HEK293 (cell line): ENCODE data around the gene S1PR4.

ENCODE experiments used
- CTCF ChIA-PET: fragments of 350-600 bp; formaldehyde crosslinking; extraction: SDS; loops from one replicate; lab custom pipeline; 2021; ENCODE audit warnings: antibody characterized with exemption; lab: Yijun Ruan, JAX
- POLR2A ChIA-PET: fragments of 300-600 bp; formaldehyde crosslinking; extraction: SDS; loops from one replicate; lab custom pipeline; 2020; ENCODE audit warnings: antibody characterized with exemption, inconsistent platforms; lab: Yijun Ruan, JAX
- H3K27ac ChIP-seq: fragments of 200-500 bp; sonication (Bioruptor generic); 2 replicates; pipeline ENCODE4 v1.5.1; 2014; ENCODE audit warnings: low read depth, low read length, control low read depth, inconsistent platforms; ENCODE audit errors: extremely low read depth
- H3K36me3 ChIP-seq, 2 experiments: fragments of 200-500 bp in 1 of 2; sonication (Bioruptor generic) in 1 of 2; 1 replicate in 1 of 2; 2 replicates in 1 of 2; pipeline ENCODE4 v1.5.1; 2014 to 2017; ENCODE audit warnings: inconsistent platforms in 2 of 2, low read length in 2 of 2; ENCODE audit not compliant: control insufficient read depth in 2 of 2, insufficient read depth in 1 of 2
- H3K4me1 ChIP-seq: fragments of 200-500 bp; sonication (Bioruptor generic); 2 replicates; pipeline ENCODE4 v1.5.1; 2014; ENCODE audit warnings: mild to moderate bottlenecking, low read length, inconsistent platforms; ENCODE audit not compliant: control insufficient read depth, insufficient read depth
- H3K4me3 ChIP-seq: 2 replicates; pipeline ENCODE4 v1.5.1; 2011; ENCODE audit warnings: low read depth, mild to moderate bottlenecking, control low read depth, low read length, moderate library complexity
- H3K9me3 ChIP-seq: fragments of 200-500 bp; sonication (Bioruptor generic); 2 replicates; pipeline ENCODE4 v1.5.1; 2014; ENCODE audit warnings: low read depth, low read length, inconsistent platforms; ENCODE audit not compliant: control insufficient read depth, insufficient read depth
- BCL11A ChIP-seq: fragments of 450-650 bp; formaldehyde crosslinking; IDR thresholded peaks from 2 replicates; pipeline ENCODE4 v1.5.1; 2016; ENCODE audit warnings: low read depth, missing biosample characterization, missing genetic modification characterization
- FEZF1 ChIP-seq: fragments of 450-650 bp; formaldehyde crosslinking; IDR thresholded peaks from 2 replicates; pipeline ENCODE4 v1.5.1; 2016; ENCODE audit warnings: missing biosample characterization, missing genetic modification characterization
- GFI1B ChIP-seq: fragments of 450-650 bp; formaldehyde crosslinking; IDR thresholded peaks from 2 replicates; pipeline ENCODE4 v1.5.1; 2016; ENCODE audit warnings: missing biosample characterization, missing genetic modification characterization
- GLIS1 ChIP-seq: fragments of 450-650 bp; formaldehyde crosslinking; IDR thresholded peaks from 2 replicates; pipeline ENCODE4 v1.5.1; 2016; ENCODE audit warnings: missing biosample characterization, missing genetic modification characterization
- GLIS2 ChIP-seq: fragments of 450-650 bp; formaldehyde crosslinking; IDR thresholded peaks from 2 replicates; pipeline ENCODE4 v1.5.1; 2016; ENCODE audit warnings: missing biosample characterization, missing genetic modification characterization
- HOXC10 ChIP-seq: sonication (generic); formaldehyde crosslinking; IDR thresholded peaks from 2 replicates; pipeline ENCODE4 v1.8.1; 2023; ENCODE audit warnings: mild to moderate bottlenecking, missing genetic modification reagents
- IKZF3 ChIP-seq: fragments of 450-650 bp; IDR thresholded peaks from 2 replicates; pipeline ENCODE4 v1.5.0; 2018; ENCODE audit warnings: missing biosample characterization, mild to moderate bottlenecking, missing genetic modification characterization, moderate library complexity
- KLF1 ChIP-seq: fragments of 450-650 bp; formaldehyde crosslinking; IDR thresholded peaks from 2 replicates; pipeline ENCODE4 v1.5.1; 2016; ENCODE audit warnings: missing biosample characterization, missing genetic modification characterization
- MEIS1 ChIP-seq: sonication (generic); formaldehyde crosslinking; IDR thresholded peaks from 2 replicates; pipeline ENCODE4 v1.8.1; 2022; ENCODE audit warnings: missing genetic modification reagents, mild to moderate bottlenecking, borderline replicate concordance
- SCRT1 ChIP-seq: fragments of 450-650 bp; formaldehyde crosslinking; IDR thresholded peaks from 2 replicates; pipeline ENCODE4 v1.5.1; 2016; ENCODE audit warnings: missing biosample characterization, missing genetic modification characterization, borderline replicate concordance
- SP7 ChIP-seq: fragments of 450-650 bp; formaldehyde crosslinking; IDR thresholded peaks from 2 replicates; pipeline ENCODE4 v1.5.1; 2016; ENCODE audit warnings: missing biosample characterization, missing genetic modification characterization
- YY1 ChIP-seq: fragments of 450-650 bp; formaldehyde crosslinking; IDR thresholded peaks from 2 replicates; pipeline ENCODE4 v1.5.1; 2018; ENCODE audit warnings: missing biosample characterization, missing genetic modification characterization
- ZIC2 ChIP-seq: fragments of 450-650 bp; formaldehyde crosslinking; IDR thresholded peaks from 2 replicates; pipeline ENCODE4 v1.5.1; 2016; ENCODE audit warnings: missing biosample characterization, missing genetic modification characterization
- ZNF16 ChIP-seq: fragments of 450-650 bp; formaldehyde crosslinking; IDR thresholded peaks from 2 replicates; pipeline ENCODE4 v1.5.1; 2016; ENCODE audit warnings: low read depth, missing biosample characterization, missing genetic modification characterization
- ZNF169 ChIP-seq: fragments of 450-650 bp; formaldehyde crosslinking; IDR thresholded peaks from 2 replicates; pipeline ENCODE4 v1.5.1; 2016; ENCODE audit warnings: missing biosample characterization, missing genetic modification characterization
- ZNF2 ChIP-seq: fragments of 450-650 bp; formaldehyde crosslinking; IDR thresholded peaks from 2 replicates; pipeline ENCODE4 v1.5.1; 2016; ENCODE audit warnings: missing biosample characterization, missing genetic modification characterization
- ZNF335 ChIP-seq: fragments of 450-650 bp; formaldehyde crosslinking; conservative IDR thresholded peaks from 2 replicates; pipeline ENCODE4 v1.5.1; 2016; ENCODE audit warnings: missing biosample characterization, missing genetic modification characterization
- ZNF404 ChIP-seq: fragments of 450-650 bp; formaldehyde crosslinking; IDR thresholded peaks from 2 replicates; pipeline ENCODE4 v1.5.1; 2017; ENCODE audit warnings: missing biosample characterization, missing genetic modification characterization
- ZNF600 ChIP-seq: fragments of 450-650 bp; formaldehyde crosslinking; IDR thresholded peaks from 2 replicates; pipeline ENCODE4 v1.5.1; 2016; ENCODE audit warnings: missing biosample characterization, missing genetic modification characterization
- ZNF660 ChIP-seq: fragments of 450-650 bp; IDR thresholded peaks from 2 replicates; pipeline ENCODE4 v1.5.1; 2018; ENCODE audit warnings: missing biosample characterization, mild to moderate bottlenecking, missing genetic modification characterization
- TF ChIP-seq, protein P1 (sequence below): fragments of 450-650 bp; formaldehyde crosslinking; IDR thresholded peaks from 2 replicates; pipeline ENCODE4 v1.5.1; 2016; ENCODE audit warnings: missing biosample characterization, missing genetic modification characterization
- TF ChIP-seq, protein P2 (sequence below): fragments of 450-650 bp; formaldehyde crosslinking; IDR thresholded peaks from 2 replicates; pipeline ENCODE4 v1.5.1; 2016; ENCODE audit warnings: missing biosample characterization, missing genetic modification characterization
- TF ChIP-seq, protein P3 (sequence below): fragments of 450-650 bp; formaldehyde crosslinking; IDR thresholded peaks from 2 replicates; pipeline ENCODE4 v1.5.1; 2016; ENCODE audit warnings: missing biosample characterization, missing genetic modification characterization
- TF ChIP-seq, protein P4 (sequence below): fragments of 450-650 bp; formaldehyde crosslinking; IDR thresholded peaks from 2 replicates; pipeline ENCODE4 v1.5.1; 2016; ENCODE audit warnings: missing biosample characterization, missing genetic modification characterization

The S1PR4 gene

DNA sequence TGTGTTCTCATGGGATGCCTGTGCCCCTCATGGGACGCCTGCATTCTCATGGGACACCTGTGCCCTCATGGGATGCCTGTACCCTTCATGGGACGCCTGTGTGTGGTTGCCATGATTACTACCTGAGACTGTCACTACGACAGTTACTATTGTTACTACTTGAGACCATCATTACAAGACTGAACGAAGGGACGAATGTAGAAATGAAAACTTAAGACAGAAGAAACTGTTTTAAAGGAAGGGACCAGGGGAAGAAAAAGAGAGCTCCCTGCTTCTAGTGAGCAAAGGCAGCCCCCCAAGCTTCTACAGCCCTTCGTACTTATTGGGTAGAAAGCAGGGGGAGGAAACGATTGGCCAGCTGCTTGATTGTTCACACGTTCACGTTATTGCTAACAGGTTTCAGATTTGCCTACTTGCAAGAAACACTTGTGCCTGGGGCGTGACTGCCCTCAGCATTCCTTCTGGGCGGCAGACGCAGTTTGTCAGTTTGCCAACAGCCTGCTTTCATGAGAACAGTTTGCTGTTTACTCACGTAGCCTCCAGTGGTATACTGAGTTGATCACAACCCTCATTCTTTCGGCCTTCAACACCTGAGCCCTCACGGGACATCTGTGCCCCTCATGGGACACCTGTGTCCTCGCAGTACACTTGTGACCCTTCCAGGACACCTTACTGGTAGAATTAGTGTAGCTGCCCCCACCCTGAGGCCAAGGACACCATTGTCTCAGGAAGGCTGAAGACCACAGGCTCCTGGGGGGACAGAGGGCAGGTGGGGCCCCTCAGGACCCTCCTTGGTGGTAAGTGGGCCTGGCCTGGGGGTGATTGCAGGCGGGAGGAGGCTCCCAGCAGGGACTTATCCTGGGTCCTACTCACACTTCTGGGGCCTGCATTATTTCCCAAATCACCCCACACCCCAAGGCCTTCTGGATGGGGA, 2.5 kb upstream of the S1PR4 start (continued):
- TF ChIP-seq GLIS1 (tag by site-specific recombination) (peak; percentile 65), IKZF3 (tag by site-specific recombination) (no peak), MEIS1 (no peak), ZNF335 (tag by site-specific recombination) (0 out of 2 replicates have a peak, but pooled peaks have one; percentile 25), SP7 (tag by site-specific recombination) (no peak), GFI1B (tag by site-specific recombination) (no peak), ZNF169 (tag by site-specific recombination) (no peak), KLF1 (tag by site-specific recombination) (peak; percentile 39; the same call in 1 of the 2 replicates), FEZF1 (tag by site-specific recombination) (no peak), ZNF2 (tag by site-specific recombination) (no peak), SCRT1 (tag by site-specific recombination) (0 out of 2 replicates have a peak, but pooled peaks have one; percentile 31), ZNF600 (no peak)
- TF ChIP-seq, protein P1, sequence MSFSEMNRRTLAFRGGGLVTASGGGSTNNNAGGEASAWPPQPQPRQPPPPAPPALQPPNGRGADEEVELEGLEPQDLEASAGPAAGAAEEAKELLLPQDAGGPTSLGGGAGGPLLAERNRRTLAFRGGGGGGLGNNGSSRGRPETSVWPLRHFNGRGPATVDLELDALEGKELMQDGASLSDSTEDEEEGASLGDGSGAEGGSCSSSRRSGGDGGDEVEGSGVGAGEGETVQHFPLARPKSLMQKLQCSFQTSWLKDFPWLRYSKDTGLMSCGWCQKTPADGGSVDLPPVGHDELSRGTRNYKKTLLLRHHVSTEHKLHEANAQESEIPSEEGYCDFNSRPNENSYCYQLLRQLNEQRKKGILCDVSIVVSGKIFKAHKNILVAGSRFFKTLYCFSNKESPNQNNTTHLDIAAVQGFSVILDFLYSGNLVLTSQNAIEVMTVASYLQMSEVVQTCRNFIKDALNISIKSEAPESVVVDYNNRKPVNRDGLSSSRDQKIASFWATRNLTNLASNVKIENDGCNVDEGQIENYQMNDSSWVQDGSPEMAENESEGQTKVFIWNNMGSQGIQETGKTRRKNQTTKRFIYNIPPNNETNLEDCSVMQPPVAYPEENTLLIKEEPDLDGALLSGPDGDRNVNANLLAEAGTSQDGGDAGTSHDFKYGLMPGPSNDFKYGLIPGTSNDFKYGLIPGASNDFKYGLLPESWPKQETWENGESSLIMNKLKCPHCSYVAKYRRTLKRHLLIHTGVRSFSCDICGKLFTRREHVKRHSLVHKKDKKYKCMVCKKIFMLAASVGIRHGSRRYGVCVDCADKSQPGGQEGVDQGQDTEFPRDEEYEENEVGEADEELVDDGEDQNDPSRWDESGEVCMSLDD (tag by site-specific recombination): no peak
- TF ChIP-seq, protein P2, sequence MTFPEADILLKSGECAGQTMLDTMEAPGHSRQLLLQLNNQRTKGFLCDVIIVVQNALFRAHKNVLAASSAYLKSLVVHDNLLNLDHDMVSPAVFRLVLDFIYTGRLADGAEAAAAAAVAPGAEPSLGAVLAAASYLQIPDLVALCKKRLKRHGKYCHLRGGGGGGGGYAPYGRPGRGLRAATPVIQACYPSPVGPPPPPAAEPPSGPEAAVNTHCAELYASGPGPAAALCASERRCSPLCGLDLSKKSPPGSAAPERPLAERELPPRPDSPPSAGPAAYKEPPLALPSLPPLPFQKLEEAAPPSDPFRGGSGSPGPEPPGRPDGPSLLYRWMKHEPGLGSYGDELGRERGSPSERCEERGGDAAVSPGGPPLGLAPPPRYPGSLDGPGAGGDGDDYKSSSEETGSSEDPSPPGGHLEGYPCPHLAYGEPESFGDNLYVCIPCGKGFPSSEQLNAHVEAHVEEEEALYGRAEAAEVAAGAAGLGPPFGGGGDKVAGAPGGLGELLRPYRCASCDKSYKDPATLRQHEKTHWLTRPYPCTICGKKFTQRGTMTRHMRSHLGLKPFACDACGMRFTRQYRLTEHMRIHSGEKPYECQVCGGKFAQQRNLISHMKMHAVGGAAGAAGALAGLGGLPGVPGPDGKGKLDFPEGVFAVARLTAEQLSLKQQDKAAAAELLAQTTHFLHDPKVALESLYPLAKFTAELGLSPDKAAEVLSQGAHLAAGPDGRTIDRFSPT: peak; percentile 14; the same call in 1 of the 2 replicates
- TF ChIP-seq, protein P3, sequence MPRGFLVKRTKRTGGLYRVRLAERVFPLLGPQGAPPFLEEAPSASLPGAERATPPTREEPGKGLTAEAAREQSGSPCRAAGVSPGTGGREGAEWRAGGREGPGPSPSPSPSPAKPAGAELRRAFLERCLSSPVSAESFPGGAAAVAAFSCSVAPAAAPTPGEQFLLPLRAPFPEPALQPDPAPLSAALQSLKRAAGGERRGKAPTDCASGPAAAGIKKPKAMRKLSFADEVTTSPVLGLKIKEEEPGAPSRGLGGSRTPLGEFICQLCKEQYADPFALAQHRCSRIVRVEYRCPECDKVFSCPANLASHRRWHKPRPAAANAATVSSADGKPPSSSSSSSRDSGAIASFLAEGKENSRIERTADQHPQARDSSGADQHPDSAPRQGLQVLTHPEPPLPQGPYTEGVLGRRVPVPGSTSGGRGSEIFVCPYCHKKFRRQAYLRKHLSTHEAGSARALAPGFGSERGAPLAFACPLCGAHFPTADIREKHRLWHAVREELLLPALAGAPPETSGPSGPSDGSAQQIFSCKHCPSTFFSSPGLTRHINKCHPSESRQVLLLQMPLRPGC (tag by site-specific recombination): no peak

DNA sequence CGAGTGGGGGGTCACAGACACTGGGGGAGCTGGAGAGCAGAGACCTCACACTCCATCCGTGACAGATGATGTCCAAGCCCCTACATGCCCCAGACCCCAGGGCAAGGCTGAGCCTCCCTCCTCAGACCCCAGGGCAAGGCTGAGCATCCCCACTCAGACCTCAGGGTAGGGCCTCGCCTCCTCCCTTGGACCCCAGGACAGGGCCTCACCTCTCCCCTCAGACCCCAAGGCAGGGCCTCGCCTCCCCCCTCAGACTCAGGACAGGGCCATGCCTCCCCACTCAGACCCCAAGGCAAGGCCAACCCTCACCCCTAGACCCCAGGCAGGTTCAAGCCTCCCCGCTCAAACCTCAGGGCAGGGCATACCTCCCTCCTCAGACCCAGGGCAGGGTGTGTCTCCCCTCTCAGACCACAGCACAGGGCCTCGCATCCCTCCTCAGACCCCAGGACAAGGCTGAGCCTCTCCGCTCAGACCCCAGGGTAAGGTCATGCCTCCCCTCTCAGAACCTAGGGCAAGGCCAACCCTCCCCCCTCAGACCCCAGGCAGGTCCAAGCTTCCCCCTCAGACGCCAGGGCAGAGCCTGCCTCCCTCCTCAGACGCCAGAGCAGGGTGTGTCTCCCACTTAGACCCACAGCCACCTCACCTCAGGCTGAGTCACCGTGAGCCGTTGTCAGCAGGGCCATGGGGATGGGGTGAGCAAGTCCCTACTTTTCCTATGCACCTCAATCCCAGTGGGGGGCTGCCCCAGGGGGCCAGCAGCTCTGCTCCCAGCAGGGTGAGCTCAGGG, 1.7 kb upstream of the S1PR4 start:
- no peaks in the 10 kb centered on the region for H3K9me3 ChIP-seq
- H3K36me3 ChIP-seq: no peaks in the 10 kb centered on the region
- no peak overlapping the region for H3K4me3 ChIP-seq
- ChIA-PET CTCF (no interaction called here), POLR2A (no interaction called here)
- H3K27ac ChIP-seq: no peak overlapping the region
- H3K4me1 ChIP-seq: no peaks in the 10 kb centered on the region
- TF ChIP-seq ZIC2 (tag by site-specific recombination) (peak; percentile 58), YY1 (tag by site-specific recombination) (no peak), MEIS1 (no peak), ZNF600 (peak; percentile 67; the same call in 1 of the 2 replicates), GLIS2 (tag by site-specific recombination) (peak; percentile 37; the same call in 1 of the 2 replicates), KLF1 (tag by site-specific recombination) (peak; percentile 91), SP7 (tag by site-specific recombination) (no peak), HOXC10 (CRISPR knock-in tag) (no peak), GLIS1 (tag by site-specific recombination) (peak; percentile 88), ZNF404 (no peak), ZNF660 (tag by site-specific recombination) (no peak), ZNF16 (tag by site-specific recombination) (no peak), BCL11A (tag by site-specific recombination) (no peak)
- TF ChIP-seq, protein P2: 0 out of 2 replicates have a peak, but pooled peaks have one; percentile 28
- TF ChIP-seq, protein P4, sequence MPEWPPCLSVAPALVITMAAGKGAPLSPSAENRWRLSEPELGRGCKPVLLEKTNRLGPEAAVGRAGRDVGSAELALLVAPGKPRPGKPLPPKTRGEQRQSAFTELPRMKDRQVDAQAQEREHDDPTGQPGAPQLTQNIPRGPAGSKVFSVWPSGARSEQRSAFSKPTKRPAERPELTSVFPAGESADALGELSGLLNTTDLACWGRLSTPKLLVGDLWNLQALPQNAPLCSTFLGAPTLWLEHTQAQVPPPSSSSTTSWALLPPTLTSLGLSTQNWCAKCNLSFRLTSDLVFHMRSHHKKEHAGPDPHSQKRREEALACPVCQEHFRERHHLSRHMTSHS (tag by site-specific recombination): no peak
